Dendritic cell treated with granulocyte-macrophage colony-stimulating factor and Interleukin-4, amounts not matched to agents 40 ng/mL and 50 ng/mL, for 4 days (primary cell): ENCODE measurements around the gene RXRA.
A peak's percentile ranks its signal among the peaks of the same experiment; 100 is the strongest.

ENCODE experiments used
- H3K27ac Mint-ChIP-seq: one replicate; pipeline ENCODE4 v1.8.0; 2022; ENCODE audit warnings: mild to moderate bottlenecking, mixed read lengths
- H3K27me3 Mint-ChIP-seq: one replicate; pipeline ENCODE4 v1.8.0; 2022; ENCODE audit warnings: mild to moderate bottlenecking, mixed read lengths
- H3K36me3 Mint-ChIP-seq: one replicate; pipeline ENCODE4 v1.8.0; 2022; ENCODE audit warnings: low read depth, mixed read lengths
- H3K4me1 Mint-ChIP-seq: one replicate; pipeline ENCODE4 v1.8.0; 2022; ENCODE audit warnings: low read depth, mixed read lengths
- H3K4me3 Mint-ChIP-seq: one replicate; pipeline ENCODE4 v1.8.0; 2022; ENCODE audit warnings: mild to moderate bottlenecking, moderate library complexity, mixed read lengths
- H3K9me3 Mint-ChIP-seq: one replicate; pipeline ENCODE4 v1.8.0; 2022; ENCODE audit warnings: mixed read lengths
- intact Hi-C: fragments of 100-400 bp; cut with micrococcal nuclease; formaldehyde crosslinking; loops from one replicate; pipeline ENCODE4 v1.15.0; 2022

The RXRA gene

DNA sequence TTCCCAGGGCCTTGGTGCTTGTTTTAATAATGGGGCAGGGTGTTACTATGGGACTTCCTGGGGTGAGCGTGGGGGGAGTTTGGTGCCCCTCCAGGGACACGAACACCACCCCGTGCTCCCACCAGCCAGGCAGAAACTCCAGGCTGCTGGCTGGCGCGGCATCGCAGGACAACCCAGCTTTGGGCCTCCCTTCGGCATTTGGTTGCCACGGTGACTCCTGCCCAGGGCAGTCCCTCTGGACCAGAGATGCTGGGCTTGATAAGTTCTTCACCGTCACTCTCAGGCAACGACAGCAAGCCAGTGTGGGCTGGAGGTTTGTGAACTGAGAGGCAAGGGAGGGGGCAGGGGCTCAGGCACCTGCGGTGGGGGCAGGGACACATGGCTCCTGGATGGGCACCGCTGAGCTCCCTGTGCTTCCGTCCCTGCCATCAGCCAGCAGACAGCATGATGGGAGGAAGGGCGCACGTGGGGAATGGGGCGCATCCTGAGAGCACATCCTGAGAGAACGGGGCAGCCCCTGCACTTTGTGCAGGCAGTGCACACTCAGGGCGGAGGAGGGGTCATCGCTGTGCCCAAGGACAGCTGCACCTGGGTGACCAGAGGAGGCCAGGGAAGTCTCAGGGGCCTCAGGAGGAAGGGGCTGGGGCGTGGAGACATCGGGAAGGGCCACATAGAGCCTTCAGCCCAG, 116.4 kb downstream of the RXRA start:
- Mint-ChIP-seq H3K4me3 (peak overlapping the region; percentile 44), H3K9me3 (no peaks in the 10 kb centered on the region), H3K27ac (peak overlapping the region; percentile 43), H3K36me3 (peaks cover 41% of the 10 kb centered on the region), H3K4me1 (peaks cover 57% of the 10 kb centered on the region), H3K27me3 (peaks cover 6% of the 10 kb centered on the region)
- intact Hi-C loops, result loop anchor here (1.0 to 5.0 kb wide), 3 partner anchors 35 to 272 kb away; no protein-coding TSS in a partner anchor

GRCh38 chr9:134443174-134444037, 117.2 kb downstream of the RXRA start:
- Mint-ChIP-seq H3K27ac (peak overlapping the region; percentile 81), H3K4me3 (no peak overlapping the region), H3K36me3 (peaks cover 37% of the 10 kb centered on the region), H3K27me3 (peaks cover 9% of the 10 kb centered on the region), H3K4me1 (peaks cover 57% of the 10 kb centered on the region), H3K9me3 (peaks cover 5% of the 10 kb centered on the region)
- intact Hi-C loops, result loop anchor here (1.0 to 5.0 kb wide), 3 partner anchors 36 to 273 kb away; no protein-coding TSS in a partner anchor

DNA sequence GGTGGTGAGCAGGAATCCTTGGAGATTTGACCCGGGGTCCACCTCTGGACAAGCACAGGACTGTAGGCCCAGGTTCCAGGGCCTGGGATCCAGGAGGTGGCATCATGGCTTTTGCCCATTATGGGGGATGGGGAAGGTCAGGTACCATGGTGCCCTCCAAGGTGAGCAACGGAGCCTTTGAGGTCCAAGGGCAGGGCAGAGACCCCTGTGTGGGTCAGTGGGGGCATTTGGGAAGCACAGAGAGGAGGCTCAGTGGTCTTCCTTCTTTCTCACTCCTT, 117.7 kb downstream of the RXRA start:
- Mint-ChIP-seq H3K9me3 (peaks cover 11% of the 10 kb centered on the region), H3K36me3 (peaks cover 36% of the 10 kb centered on the region), H3K27ac (peak overlapping the region; percentile 81), H3K4me1 (peaks cover 57% of the 10 kb centered on the region), H3K27me3 (peaks cover 9% of the 10 kb centered on the region), H3K4me3 (no peak overlapping the region)
- intact Hi-C loops, result loop anchor here (5.0 kb wide), 2 partner anchors 37 to 62 kb away; no protein-coding TSS in a partner anchor

DNA sequence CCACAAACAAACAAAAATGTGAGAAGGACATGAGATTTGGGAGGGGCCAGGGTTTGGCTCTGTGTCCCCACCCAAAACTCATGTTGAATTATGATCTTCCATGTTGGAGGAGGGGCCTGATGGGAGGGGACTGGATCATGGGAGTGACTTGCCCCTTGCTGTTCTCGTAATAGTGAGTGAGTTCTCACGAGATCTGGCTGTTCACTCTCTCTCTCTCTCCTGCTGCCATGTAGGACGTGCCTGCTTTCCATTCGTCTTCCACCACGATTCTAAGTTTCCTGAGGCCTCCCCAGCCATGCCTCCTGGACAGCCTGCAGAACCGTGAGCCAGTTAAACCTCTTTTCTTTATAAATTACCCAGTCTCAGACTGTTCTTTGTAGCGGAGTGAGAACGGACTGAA, 118.7 kb downstream of the RXRA start:
- H3K36me3 Mint-ChIP-seq, result peaks cover 26% of the 10 kb centered on the region
- peak overlapping the region; percentile 66 for H3K27ac Mint-ChIP-seq
- peaks cover 11% of the 10 kb centered on the region for H3K27me3 Mint-ChIP-seq
- peaks cover 52% of the 10 kb centered on the region for H3K4me1 Mint-ChIP-seq
- no peak overlapping the region for H3K4me3 Mint-ChIP-seq
- intact Hi-C loops, result loop anchor here (5.0 kb wide), 3 partner anchors 38 to 537 kb away; no protein-coding TSS in a partner anchor
- peaks cover 13% of the 10 kb centered on the region for H3K9me3 Mint-ChIP-seq

DNA sequence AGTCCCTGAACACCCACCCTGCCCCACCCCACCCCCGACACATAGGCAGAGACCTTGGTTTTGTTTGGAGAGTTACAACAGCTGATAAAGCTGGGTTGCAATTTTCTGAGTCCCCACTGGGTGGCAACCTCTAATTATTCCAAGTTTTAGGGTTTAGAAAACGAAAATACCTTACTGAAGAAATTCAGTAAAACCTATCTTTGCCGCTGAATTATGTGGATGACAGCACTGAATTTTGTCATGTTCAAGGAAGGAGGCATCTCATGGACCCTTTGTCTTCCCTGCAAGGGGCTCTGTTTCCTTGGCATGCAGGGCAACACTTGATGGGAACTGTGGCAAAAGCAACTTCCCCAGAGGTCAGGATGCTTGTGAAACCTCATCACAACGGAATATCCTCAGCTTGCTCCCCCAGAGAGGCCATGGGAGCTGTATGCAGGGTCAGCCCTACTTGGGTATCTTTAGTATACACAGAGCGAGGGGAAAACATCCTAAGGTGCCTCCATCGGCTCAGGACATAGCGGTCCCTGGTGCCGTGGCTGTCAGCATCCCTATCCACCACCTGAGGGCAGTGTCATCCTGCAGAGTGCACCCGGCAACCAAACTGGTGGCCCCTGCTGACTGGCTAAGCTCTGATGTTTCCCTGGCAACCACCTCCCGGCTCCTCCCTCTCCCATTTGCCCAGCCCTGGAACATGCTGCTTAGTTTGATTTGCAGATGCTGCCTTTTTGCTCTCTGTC, 123.1 kb downstream of the RXRA start:
- no peak overlapping the region for H3K27ac Mint-ChIP-seq
- peaks cover 9% of the 10 kb centered on the region for H3K36me3 Mint-ChIP-seq
- H3K4me3 Mint-ChIP-seq, result no peak overlapping the region
- peaks cover 42% of the 10 kb centered on the region for H3K27me3 Mint-ChIP-seq
- peaks cover 12% of the 10 kb centered on the region for H3K4me1 Mint-ChIP-seq
- peaks cover 13% of the 10 kb centered on the region for H3K9me3 Mint-ChIP-seq
- intact Hi-C loops, result loop anchor here (5.0 kb wide), 1 partner anchor 533 kb away; no protein-coding TSS in a partner anchor

- peaks cover 9% of the 10 kb centered on the region for H3K36me3 Mint-ChIP-seq
- intact Hi-C loops, result no loop called here
- no peak overlapping the region for H3K27ac Mint-ChIP-seq
- H3K27me3 Mint-ChIP-seq, result peaks cover 44% of the 10 kb centered on the region
- H3K9me3 Mint-ChIP-seq, result peaks cover 13% of the 10 kb centered on the region
- H3K4me3 Mint-ChIP-seq, result no peak overlapping the region
- peaks cover 24% of the 10 kb centered on the region for H3K4me1 Mint-ChIP-seq
Observed at GRCh38 chr9:134451700-134452458, 125.6 kb downstream of the RXRA start.

GRCh38 chr9:134452728-134453127, 126.5 kb downstream of the RXRA start:
- H3K4me3 Mint-ChIP-seq, result no peak overlapping the region
- peaks cover 32% of the 10 kb centered on the region for H3K4me1 Mint-ChIP-seq
- H3K36me3 Mint-ChIP-seq, result peaks cover 9% of the 10 kb centered on the region
- intact Hi-C loops, result no loop called here
- H3K9me3 Mint-ChIP-seq, result peaks cover 13% of the 10 kb centered on the region
- H3K27ac Mint-ChIP-seq, result no peak overlapping the region
- peaks cover 40% of the 10 kb centered on the region for H3K27me3 Mint-ChIP-seq

DNA sequence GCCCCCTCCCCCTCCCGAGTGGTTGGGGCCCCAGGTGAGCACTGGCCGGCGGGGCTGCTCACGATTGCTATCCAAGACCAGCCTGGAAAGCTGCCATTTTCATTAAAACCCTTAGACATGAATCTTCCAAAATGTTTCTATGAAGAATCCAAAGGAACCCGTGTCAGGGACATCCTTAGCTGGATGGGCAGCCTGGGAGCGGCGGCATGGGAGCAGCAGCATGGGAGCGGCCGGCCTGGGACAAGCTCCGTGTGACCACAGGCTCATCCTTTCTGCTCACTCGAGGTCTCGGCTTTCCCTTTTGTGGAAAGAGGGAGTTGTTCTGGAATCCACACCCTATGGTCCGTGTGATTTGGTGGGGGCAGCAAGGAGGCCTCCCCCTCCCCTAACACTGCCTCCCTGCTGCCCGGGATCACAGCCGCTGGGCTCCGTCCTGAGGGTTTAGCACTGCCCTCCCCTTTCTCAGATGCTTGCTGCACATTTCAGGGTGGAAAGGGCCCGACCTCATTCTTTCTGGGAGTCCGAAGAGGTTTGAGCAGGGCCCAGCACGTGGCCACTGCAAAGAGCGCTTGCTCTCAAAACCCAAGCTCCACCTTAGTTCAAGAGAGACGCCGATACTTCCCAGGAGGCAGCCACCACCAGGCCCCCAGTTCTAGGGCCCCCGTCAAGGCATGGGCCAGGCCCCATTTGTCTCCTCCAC, 127.7 kb downstream of the RXRA start:
- Mint-ChIP-seq H3K4me1 (peaks cover 42% of the 10 kb centered on the region), H3K27me3 (peaks cover 42% of the 10 kb centered on the region), H3K9me3 (peaks cover 3% of the 10 kb centered on the region), H3K27ac (no peak overlapping the region), H3K4me3 (no peak overlapping the region), H3K36me3 (no peaks in the 10 kb centered on the region)
- intact Hi-C loops, result no loop called here

DNA sequence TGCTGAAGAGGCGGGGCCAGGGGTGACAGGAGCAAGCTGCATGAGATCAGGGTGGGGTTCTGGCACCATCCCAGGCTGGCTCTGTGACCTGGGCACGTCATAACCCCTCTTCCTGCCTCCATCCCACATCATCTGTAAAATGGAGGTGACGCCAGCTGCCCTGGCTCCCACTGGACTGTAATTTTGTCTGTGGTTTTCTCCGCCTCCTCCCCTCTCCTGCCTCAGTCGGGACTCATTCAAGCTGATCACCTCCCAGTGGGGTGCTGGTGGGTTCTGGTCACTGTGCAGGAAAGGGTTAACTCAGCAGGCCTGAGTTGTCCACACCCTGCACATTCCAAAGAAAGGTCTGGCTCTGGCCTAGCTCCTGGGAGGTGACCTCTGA, 128.2 kb downstream of the RXRA start:
- H3K4me1 Mint-ChIP-seq, result peaks cover 47% of the 10 kb centered on the region
- H3K9me3 Mint-ChIP-seq, result no peaks in the 10 kb centered on the region
- H3K36me3 Mint-ChIP-seq, result no peaks in the 10 kb centered on the region
- H3K27ac Mint-ChIP-seq, result no peak overlapping the region
- peaks cover 42% of the 10 kb centered on the region for H3K27me3 Mint-ChIP-seq
- H3K4me3 Mint-ChIP-seq, result no peak overlapping the region
- intact Hi-C loops, result no loop called here

- Mint-ChIP-seq H3K4me3 (no peak overlapping the region), H3K4me1 (peaks cover 49% of the 10 kb centered on the region), H3K9me3 (no peaks in the 10 kb centered on the region), H3K36me3 (no peaks in the 10 kb centered on the region), H3K27me3 (peaks cover 39% of the 10 kb centered on the region), H3K27ac (no peak overlapping the region)
- intact Hi-C loops, result no loop called here
Observed at GRCh38 chr9:134455021-134455471, 128.8 kb downstream of the RXRA start.

DNA sequence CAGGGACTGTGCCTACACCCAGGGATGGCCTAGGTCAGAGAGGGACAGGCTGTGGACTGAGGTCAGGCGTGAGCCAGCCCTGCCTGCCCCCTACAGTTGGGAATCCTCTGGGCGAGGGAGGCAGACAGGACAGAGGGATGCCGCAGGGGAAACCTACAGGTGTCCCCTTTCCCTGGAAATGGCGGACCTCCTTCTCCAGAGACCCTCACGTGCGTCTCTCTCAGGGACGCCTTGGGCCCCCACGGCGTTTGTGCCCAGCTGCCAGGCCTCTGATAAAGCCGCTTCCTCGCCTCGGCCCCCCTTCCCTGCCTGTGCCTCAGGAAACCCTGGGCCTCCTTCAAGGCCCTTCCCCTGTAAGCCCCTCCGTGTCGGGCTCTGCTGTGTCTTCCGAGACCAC, 129.3 kb downstream of the RXRA start:
- peaks cover 39% of the 10 kb centered on the region for H3K27me3 Mint-ChIP-seq
- no peaks in the 10 kb centered on the region for H3K9me3 Mint-ChIP-seq
- H3K4me3 Mint-ChIP-seq, result peak overlapping the region; percentile 57
- intact Hi-C loops, result no loop called here
- no peaks in the 10 kb centered on the region for H3K36me3 Mint-ChIP-seq
- peaks cover 50% of the 10 kb centered on the region for H3K4me1 Mint-ChIP-seq
- H3K27ac Mint-ChIP-seq, result peak overlapping the region; percentile 80

- Mint-ChIP-seq H3K27me3 (peaks cover 36% of the 10 kb centered on the region), H3K4me3 (peak overlapping the region; percentile 57), H3K9me3 (no peaks in the 10 kb centered on the region), H3K36me3 (no peaks in the 10 kb centered on the region), H3K27ac (peak overlapping the region; percentile 80), H3K4me1 (peaks cover 50% of the 10 kb centered on the region)
- intact Hi-C loops, result no loop called here
Observed at GRCh38 chr9:134455934-134456755, 129.9 kb downstream of the RXRA start.
